ENCODE data around the gene NRXN3. TPM values are rescaled to one million over a fixed set of nuclear protein-coding genes. Genes with fewer than 3 reads are reported as not detected.

NRXN3 gene
- polyA plus RNA-seq, 1 of the 3 experiments (the other 2 are of a cell fraction), result 1.6 TPM

GRCh38 chr14:79703209-79703608 is 1533.0 kb downstream of the NRXN3 start:
- Histone ChIP-seq H3K9me3 (no peaks in the 10 kb centered on the region), H3K9ac (no peak overlapping the region), H3K4me2 (no peak overlapping the region), H3K79me2 (ENCODE audit: insufficient read depth) (no peaks in the 10 kb centered on the region), H3F3A (replicated peaks; ENCODE audit: insufficient read depth) (no peaks in the 10 kb centered on the region), H3K4me1 (ENCODE audit: control insufficient read depth in 1 of 2, insufficient read depth in 2 of 2, low read depth in 1 of 2, low read length in 1 of 2) (no peaks in the 10 kb centered on the region), H4K20me1 (ENCODE audit: insufficient read depth) (no peaks in the 10 kb centered on the region), H3K27ac (ENCODE audit: low read depth in 2 of 2, low read length in 1 of 2) (no peak overlapping the region), H3K36me3 (replicated peaks in 1 of 2; ENCODE audit: control insufficient read depth in 1 of 2, insufficient read depth in 2 of 2, low read length in 1 of 2) (no peaks in the 10 kb centered on the region), H2AFZ (ENCODE audit: low read depth) (no peak overlapping the region), H3K9me2 (no peaks in the 10 kb centered on the region), H3K4me3 (ENCODE audit: low read depth in 2 of 2, low read length in 1 of 2) (no peak overlapping the region), H3K27me3 (ENCODE audit: insufficient read depth) (no peaks in the 10 kb centered on the region)
- 59% methylated on average over 7 of the region's 7 CpGs for WGBS (ENCODE audit: low lambda C conversion rate)
- ChIA-PET POLR2A (no interaction called here), CTCF (no interaction called here)
- no peak for DNase-seq
- TF ChIP-seq NFIC (IDR thresholded peaks at IDR 0.05; ENCODE audit: borderline replicate concordance) (no peak), CTCF (IDR thresholded peaks at IDR 0.05) (no peak), SIN3A (IDR thresholded peaks at IDR 0.05; ENCODE audit: borderline replicate concordance, low read depth, low read length) (no peak), EZH2phosphoT487 (IDR thresholded peaks at IDR 0.05; ENCODE audit: borderline replicate concordance, low read depth) (no peak), ELF1 (IDR thresholded peaks at IDR 0.05) (no peak), IRF3 (IDR thresholded peaks at IDR 0.05; ENCODE audit: low read depth, low read length) (no peak), MAX (IDR thresholded peaks at IDR 0.05; ENCODE audit: low read depth) (no peak), PBX3 (IDR thresholded peaks at IDR 0.05) (no peak), ZBTB33 (IDR thresholded peaks at IDR 0.05; ENCODE audit: borderline replicate concordance, low read depth) (no peak), FOXJ3 (CRISPR knock-in tag; IDR thresholded peaks at IDR 0.05) (no peak), REST (IDR thresholded peaks at IDR 0.05; ENCODE audit: low read depth, low read length) (no peak), TEAD4 (IDR thresholded peaks at IDR 0.05; ENCODE audit: borderline replicate concordance, insufficient read depth) (no peak), GATA2 (CRISPR knock-in tag; IDR thresholded peaks at IDR 0.05) (no peak), MEF2A (IDR thresholded peaks at IDR 0.05; ENCODE audit: borderline replicate concordance, low read depth) (no peak), FOXM1 (IDR thresholded peaks at IDR 0.05; ENCODE audit: low read depth) (no peak), RXRA (IDR thresholded peaks at IDR 0.05; ENCODE audit: borderline replicate concordance, low read depth) (no peak), SMC3 (IDR thresholded peaks at IDR 0.05; ENCODE audit: low read depth, low read length) (no peak)

Data from SK-N-SH (cell line).